RWPE1 (cell line): ENCODE results near the gene COL25A1.

Experiments used
- CTCF ChIA-PET: fragments of 350-600 bp; sonication (Branson Sonifier 250); formaldehyde crosslinking; extraction: SDS; loops from one replicate; lab custom pipeline; 2021; lab: Yijun Ruan, JAX
- POLR2A ChIA-PET: fragments of 400-600 bp; formaldehyde crosslinking; extraction: SDS; loops from one replicate; lab custom pipeline; 2020; ENCODE audit warnings: antibody characterized with exemption; ENCODE audit not compliant: low non-redundant PET; lab: Yijun Ruan, JAX
- DNase-seq: peaks from one replicate; pipeline ENCODE4 v3.0.0; 2012; ENCODE audit warnings: low spot score
- H3K27ac ChIP-seq: fragments of 450-650 bp; 2 replicates; pipeline ENCODE4 v1.5.1; 2017
- TF ChIP-seq, protein P1 (sequence below): fragments of 450-650 bp; conservative IDR thresholded peaks from 2 replicates; pipeline ENCODE4 v1.5.1; 2017; ENCODE audit warnings: low read depth, mild to moderate bottlenecking

The COL25A1 gene

DNA sequence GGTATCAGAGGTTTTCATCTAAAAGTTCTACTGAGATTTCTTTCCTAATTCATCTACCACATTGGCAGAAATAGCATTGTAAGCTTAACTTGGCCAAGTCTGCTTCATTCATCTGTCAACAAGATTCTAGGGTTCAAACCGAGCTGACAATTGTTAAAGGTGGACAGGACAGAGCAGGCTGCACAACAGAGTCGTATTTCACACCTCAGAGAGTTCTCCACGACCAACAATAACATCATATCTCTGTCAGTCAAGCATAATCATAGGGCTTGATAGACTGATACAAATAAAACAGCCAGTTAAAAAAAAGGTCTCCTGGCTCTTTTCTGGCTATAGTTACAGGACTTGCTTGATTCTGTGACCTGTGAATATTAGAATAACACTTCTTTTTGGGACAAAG lies 259.2 kb downstream of the COL25A1 start:
- POLR2A ChIA-PET = no interaction called here
- no peak overlapping the region for H3K27ac ChIP-seq
- TF ChIP-seq, protein P1, sequence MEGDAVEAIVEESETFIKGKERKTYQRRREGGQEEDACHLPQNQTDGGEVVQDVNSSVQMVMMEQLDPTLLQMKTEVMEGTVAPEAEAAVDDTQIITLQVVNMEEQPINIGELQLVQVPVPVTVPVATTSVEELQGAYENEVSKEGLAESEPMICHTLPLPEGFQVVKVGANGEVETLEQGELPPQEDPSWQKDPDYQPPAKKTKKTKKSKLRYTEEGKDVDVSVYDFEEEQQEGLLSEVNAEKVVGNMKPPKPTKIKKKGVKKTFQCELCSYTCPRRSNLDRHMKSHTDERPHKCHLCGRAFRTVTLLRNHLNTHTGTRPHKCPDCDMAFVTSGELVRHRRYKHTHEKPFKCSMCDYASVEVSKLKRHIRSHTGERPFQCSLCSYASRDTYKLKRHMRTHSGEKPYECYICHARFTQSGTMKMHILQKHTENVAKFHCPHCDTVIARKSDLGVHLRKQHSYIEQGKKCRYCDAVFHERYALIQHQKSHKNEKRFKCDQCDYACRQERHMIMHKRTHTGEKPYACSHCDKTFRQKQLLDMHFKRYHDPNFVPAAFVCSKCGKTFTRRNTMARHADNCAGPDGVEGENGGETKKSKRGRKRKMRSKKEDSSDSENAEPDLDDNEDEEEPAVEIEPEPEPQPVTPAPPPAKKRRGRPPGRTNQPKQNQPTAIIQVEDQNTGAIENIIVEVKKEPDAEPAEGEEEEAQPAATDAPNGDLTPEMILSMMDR = no peak
- DNase-seq = no peak
- CTCF ChIA-PET = interaction anchor here (0.6 kb wide), 1 partner anchor 531 kb away, joined by 3 read pairs; no protein-coding TSS in a partner anchor

DNA sequence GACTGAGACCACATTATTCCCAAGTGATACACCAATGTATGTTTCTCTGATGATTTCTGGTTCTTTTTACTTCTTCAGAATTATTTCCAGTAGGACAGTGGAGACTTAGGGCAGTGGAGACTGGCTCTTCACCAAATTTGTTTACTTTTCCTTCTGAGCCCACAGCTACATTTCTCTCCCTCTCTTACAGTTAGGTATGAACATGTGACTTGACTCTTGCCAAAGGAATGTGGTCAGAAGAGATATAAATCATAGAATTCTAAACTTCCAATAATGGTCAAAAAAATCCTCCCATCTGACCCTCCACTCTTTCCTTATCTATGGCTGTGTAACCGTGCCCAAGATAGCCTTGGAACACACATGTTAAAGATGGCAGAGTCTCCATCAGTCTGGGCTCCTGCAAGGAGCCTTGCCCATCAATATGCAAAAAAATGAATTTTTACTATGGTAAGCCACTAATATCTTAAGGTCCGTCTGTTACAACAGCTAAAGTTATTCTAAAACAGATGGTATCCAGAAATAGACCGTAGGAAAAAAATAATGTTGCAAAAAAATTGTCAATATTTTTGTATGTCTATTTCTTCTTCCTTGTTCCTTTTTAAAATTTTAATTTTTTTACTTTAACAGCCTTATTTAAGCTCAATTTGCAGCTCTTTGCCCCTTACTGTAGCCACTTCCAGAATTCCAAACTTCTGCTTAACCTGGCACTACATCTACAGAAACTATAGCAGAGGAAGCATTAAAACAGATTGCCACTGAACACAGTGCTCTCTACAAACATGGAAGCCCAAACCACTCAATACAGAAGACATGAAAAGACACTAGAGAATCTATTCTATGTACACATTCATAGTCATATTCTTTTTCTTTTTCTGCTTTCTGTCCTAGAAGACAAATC lies 260.7 kb downstream of the COL25A1 start:
- TF ChIP-seq, protein P1 = no peak
- CTCF ChIA-PET = interaction anchor here (0.7 kb wide), 1 partner anchor 29 kb away, joined by 4 read pairs; no protein-coding TSS in a partner anchor
- H3K27ac ChIP-seq = no peak overlapping the region
- no peak for DNase-seq
- POLR2A ChIA-PET = no interaction called here

DNA sequence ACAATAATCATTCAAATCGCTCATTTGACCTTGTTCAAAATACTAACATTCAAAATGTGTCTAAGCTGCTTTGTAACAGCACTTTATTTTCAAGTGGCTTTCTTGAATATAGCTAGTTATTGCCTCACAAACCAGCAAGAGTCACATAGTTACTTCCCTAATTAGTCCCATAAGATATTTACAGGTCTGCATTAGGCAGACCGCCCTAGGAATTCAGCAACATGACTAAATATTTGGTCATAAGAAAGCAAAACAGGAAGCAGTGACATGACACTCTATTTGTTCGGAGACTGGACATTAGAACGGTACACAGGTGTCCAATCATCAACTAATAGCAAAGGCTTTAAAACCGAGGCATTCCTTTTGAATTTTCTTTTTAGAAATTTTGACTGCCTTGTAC lies 262.0 kb downstream of the COL25A1 start:
- ChIA-PET CTCF (interaction anchor here (0.6 to 0.7 kb wide), 2 partner anchors 9 to 10 kb away, joined by 3 to 5 read pairs; no protein-coding TSS in a partner anchor), POLR2A (no interaction called here)
- TF ChIP-seq, protein P1 = no peak
- no peak for DNase-seq
- no peak overlapping the region for H3K27ac ChIP-seq

DNA sequence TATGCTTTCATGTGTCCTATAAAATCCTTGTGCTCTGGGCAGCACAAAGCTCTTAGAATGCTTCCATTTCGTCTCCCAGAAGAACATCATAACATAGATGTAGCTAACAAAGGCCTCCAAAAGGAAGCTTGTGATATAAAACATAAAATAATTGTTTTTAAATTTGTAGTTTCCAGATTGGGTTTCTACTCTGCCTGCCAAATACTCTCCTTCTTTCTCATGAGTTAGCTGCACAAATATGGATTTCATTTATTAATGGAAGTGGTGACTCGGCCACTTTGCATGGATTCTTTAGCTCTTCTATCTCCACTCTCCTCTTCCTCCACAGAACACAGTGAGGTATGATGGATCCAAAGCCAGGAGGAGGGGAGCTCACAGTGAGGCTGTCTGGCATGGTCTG lies 265.4 kb downstream of the COL25A1 start:
- ChIA-PET CTCF (interaction anchor here (0.6 kb wide), 1 partner anchor 131 kb away, joined by 3 read pairs; no protein-coding TSS in a partner anchor), POLR2A (no interaction called here)
- DNase-seq = no peak
- H3K27ac ChIP-seq = no peak overlapping the region
- TF ChIP-seq, protein P1 = no peak

DNA sequence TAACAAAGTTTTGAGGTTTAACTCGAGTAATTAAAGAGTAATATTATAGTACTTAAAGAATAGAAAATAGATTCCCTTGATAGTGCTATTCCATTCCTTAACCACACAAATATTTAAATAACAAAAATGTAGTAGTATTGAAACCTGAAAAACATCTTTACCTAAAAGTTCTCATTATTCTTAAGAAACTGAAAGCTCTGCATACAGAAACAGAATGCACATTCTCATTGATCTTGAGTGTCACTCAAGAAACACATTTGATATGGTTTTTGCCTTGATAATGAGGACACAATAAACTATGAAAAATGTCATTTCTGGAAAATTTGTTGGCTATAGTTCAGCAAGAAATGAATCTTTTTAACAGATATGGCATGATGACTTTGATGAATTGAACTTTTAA lies 268.5 kb downstream of the COL25A1 start:
- TF ChIP-seq, protein P1 = no peak
- ChIA-PET CTCF (interaction anchor here (0.7 kb wide), 1 partner anchor 94 kb away, joined by 3 read pairs; no protein-coding TSS in a partner anchor), POLR2A (no interaction called here)
- H3K27ac ChIP-seq = no peak overlapping the region
- no peak for DNase-seq

DNA sequence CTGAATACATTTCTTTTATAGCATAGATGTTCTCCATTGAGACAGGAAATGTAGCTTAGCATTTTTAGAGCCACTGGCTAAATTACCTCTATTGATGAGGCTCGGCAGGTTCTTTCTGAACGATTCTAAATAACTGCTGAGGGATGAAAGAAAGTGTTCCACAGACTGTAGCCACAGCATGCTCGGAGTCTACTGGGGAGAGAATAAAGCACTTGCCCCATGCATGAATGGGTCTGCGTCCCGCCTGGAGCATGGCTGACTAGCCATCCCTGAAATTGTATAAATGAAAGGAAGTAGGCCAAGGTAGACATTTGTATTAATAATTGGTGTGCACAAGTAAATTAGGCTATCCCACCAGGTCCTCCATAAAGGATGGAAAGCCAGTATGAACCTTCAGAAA lies 269.8 kb downstream of the COL25A1 start:
- TF ChIP-seq, protein P1 = no peak
- ChIA-PET CTCF (no interaction called here), POLR2A (no interaction called here)
- no peak overlapping the region for H3K27ac ChIP-seq
- DNase-seq = no peak
